GM18502 (cell line): ENCODE data around the gene HTRA3.

ENCODE experiments used
- ATAC-seq: cut with Tn5 transposase; IDR thresholded peaks from one replicate; pipeline ENCODE4 v1.9.1; 2021; ENCODE audit warnings: mild to moderate bottlenecking; ENCODE audit not compliant: unreplicated experiment, poor library complexity

Gene HTRA3

GRCh38 chr4:8278421-8279287 lies 9.1 kb downstream of the HTRA3 start:
- ATAC-seq: no peak

- no peak for ATAC-seq
Observed at GRCh38 chr4:8279321-8280157, 10.0 kb downstream of the HTRA3 start.

- no peak for ATAC-seq
Observed at GRCh38 chr4:8280158-8280875, 10.8 kb downstream of the HTRA3 start.

GRCh38 chr4:8280876-8281440 lies 11.4 kb downstream of the HTRA3 start:
- ATAC-seq: no peak

- ATAC-seq: no peak
Observed at GRCh38 chr4:8281519-8282133, 12.1 kb downstream of the HTRA3 start.

- no peak for ATAC-seq
Observed at GRCh38 chr4:8282134-8282641, 12.6 kb downstream of the HTRA3 start.

- no peak for ATAC-seq
Observed at GRCh38 chr4:8282742-8283141, 13.2 kb downstream of the HTRA3 start.

GRCh38 chr4:8283161-8283560 lies 13.6 kb downstream of the HTRA3 start:
- ATAC-seq: no peak

- no peak for ATAC-seq
Observed at GRCh38 chr4:8283631-8284121, 14.1 kb downstream of the HTRA3 start.

- ATAC-seq: no peak
Observed at GRCh38 chr4:8284391-8284790, 14.8 kb downstream of the HTRA3 start.

GRCh38 chr4:8285143-8285975 lies 15.8 kb downstream of the HTRA3 start:
- ATAC-seq: no peak

- ATAC-seq: no peak
Observed at GRCh38 chr4:8285976-8286718, 16.6 kb downstream of the HTRA3 start.

GRCh38 chr4:8286719-8287342 lies 17.3 kb downstream of the HTRA3 start:
- ATAC-seq: no peak

GRCh38 chr4:8287343-8288280 lies 18.1 kb downstream of the HTRA3 start:
- ATAC-seq: no peak

- no peak for ATAC-seq
Observed at GRCh38 chr4:8289151-8289750, 19.7 kb downstream of the HTRA3 start.
